Neural cell (in vitro differentiated cells): ENCODE measurements around the gene FAF2. TPM values are rescaled to one million over a fixed set of nuclear protein-coding genes. Genes with fewer than 3 reads are reported as not detected.

Experiments
- polyA plus RNA-seq: library from polyadenylated mRNA; depleted of rRNA; stranded (reverse); fragments of >200 nt; gene quantifications from 2 replicates; pipeline ENCODE4 v1.2.3, GENCODE V29; 2014
- small RNA-seq, 3 experiments: library from RNA; depleted of rRNA; stranded (forward); fragments of <200 nt; gene quantifications; one replicate each; pipeline ENCODE3, GENCODE V24; 2012

Gene FAF2
- polyA plus RNA-seq, 1 donor from 2014 or later, result 30.8 TPM

Small RNA genes lying within 50 kb of the gene (small RNA-seq; reads per million reads assigned to genes)
- gene AC010297.1, result 0 reads per million in 3 experiments
- gene RF00019, result 0 to 1.2 (median 0) reads per million in 3 experiments
- gene RN7SL684P, result 0 reads per million in 3 experiments

Other genes with a start within 250 kb of the FAF2 start
- 20.7 and 23.1 TPM in 2 replicates for gene SIMC1, start 210.0 kb upstream of the FAF2 start, polyA plus RNA-seq
- gene KIAA1191, start 86.6 kb upstream of the FAF2 start, polyA plus RNA-seq, result 135 and 137 TPM in 2 replicates
- 12.7 and 22.8 TPM in 2 replicates for gene ARL10, start 82.9 kb upstream of the FAF2 start, polyA plus RNA-seq
- 23.9 and 29.9 TPM in 2 replicates for gene NOP16, start 59.8 kb upstream of the FAF2 start, polyA plus RNA-seq
- 61.8 and 81.3 TPM in 2 replicates for gene HIGD2A, start 59.6 kb upstream of the FAF2 start, polyA plus RNA-seq
- gene CLTB, start 31.8 kb upstream of the FAF2 start, polyA plus RNA-seq, result 239 and 245 TPM in 2 replicates
- gene RNF44, start 89.0 kb downstream of the FAF2 start, polyA plus RNA-seq, result 22.2 and 27.0 TPM in 2 replicates
- gene CDHR2, start 101.0 kb downstream of the FAF2 start, polyA plus RNA-seq, result 0.38 and 1.0 TPM in 2 replicates
- 32.3 and 42.8 TPM in 2 replicates for gene GPRIN1, start 161.8 kb downstream of the FAF2 start, polyA plus RNA-seq
- 10.1 and 12.5 TPM in 2 replicates for gene SNCB, start 182.1 kb downstream of the FAF2 start, polyA plus RNA-seq
- gene EIF4E1B, start 182.3 kb downstream of the FAF2 start, polyA plus RNA-seq, result 0.82 TPM in 1 of 2 replicates, not detected in the other
- 66.1 and 66.4 TPM in 2 replicates for gene TSPAN17, start 199.1 kb downstream of the FAF2 start, polyA plus RNA-seq